C4-2B (cell line): ENCODE results near the gene GOLGA6L7.

Source experiments
- CTCF ChIP-seq: fragments of 450-650 bp; conservative IDR thresholded peaks from 2 replicates; pipeline ENCODE4 v1.5.1; 2017; ENCODE audit warnings: mild to moderate bottlenecking
- ZFX ChIP-seq: fragments of 450-650 bp; IDR thresholded peaks from 2 replicates; pipeline ENCODE4 v1.6.1; 2017

- TF ChIP-seq CTCF (no peak), ZFX (no peak)
Measured at GRCh38 chr15:28861031-28861534, 12.6 kb upstream of the GOLGA6L7 start.
